NCI-H510A treated with DMSO at 0.1 percent for 48 hours (cell line): ENCODE data around the gene SLC31A1.
"Not testable (repeated sequence)": the region's sequence is repeated elsewhere in the genome, so short reads cannot be mapped to it uniquely, and the experiment has no call there.

Experiments used
- DNase-seq: peaks from one replicate; lab custom pipeline; 2025; lab: John Stamatoyannopoulos, UW

Gene SLC31A1

GRCh38 chr9:113266174-113266573, 44.8 kb downstream of the SLC31A1 start:
- no peak for DNase-seq

- DNase-seq: no peak
These were observed 46.7 kb downstream of the SLC31A1 start for GRCh38 chr9:113267911-113268566.

DNA sequence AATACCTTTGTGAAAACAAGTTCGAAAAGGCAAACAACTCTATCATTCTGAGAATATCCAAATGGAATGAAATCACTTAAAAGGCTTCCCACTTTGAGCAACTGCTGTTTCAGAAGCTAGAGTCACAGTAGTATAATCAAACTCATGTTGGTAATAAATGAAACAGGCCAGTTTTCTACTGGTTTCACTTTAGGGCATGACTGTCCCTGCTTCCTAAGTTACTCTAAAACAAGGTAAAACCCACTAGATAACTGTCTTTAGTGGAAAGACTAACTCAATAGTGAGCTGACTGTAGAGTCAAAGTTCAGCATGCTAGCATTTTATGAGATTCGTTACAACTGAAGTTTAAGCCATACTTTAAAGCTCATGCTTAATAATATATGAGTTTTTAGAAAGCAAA, 48.0 kb downstream of the SLC31A1 start:
- DNase-seq: no peak

DNA sequence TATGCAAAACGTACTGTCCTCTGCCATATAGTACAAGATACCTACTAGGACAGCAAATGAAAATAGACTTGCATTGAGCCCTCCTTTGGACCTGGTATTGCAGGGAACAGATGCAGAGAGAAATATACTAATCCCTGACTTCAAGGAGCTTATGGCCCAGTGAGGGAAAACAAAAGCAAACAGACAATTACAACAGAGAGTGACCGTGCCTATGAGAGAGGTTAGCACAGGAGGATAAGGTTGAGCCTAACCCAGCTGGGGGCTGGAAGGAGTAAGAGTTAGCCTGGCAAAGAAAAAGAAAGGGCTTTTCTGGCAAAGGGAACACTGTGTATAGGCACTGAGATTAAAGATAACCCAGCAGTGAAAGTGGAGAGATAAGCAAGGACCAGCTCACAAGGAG, 48.5 kb downstream of the SLC31A1 start:
- no peak for DNase-seq

DNA sequence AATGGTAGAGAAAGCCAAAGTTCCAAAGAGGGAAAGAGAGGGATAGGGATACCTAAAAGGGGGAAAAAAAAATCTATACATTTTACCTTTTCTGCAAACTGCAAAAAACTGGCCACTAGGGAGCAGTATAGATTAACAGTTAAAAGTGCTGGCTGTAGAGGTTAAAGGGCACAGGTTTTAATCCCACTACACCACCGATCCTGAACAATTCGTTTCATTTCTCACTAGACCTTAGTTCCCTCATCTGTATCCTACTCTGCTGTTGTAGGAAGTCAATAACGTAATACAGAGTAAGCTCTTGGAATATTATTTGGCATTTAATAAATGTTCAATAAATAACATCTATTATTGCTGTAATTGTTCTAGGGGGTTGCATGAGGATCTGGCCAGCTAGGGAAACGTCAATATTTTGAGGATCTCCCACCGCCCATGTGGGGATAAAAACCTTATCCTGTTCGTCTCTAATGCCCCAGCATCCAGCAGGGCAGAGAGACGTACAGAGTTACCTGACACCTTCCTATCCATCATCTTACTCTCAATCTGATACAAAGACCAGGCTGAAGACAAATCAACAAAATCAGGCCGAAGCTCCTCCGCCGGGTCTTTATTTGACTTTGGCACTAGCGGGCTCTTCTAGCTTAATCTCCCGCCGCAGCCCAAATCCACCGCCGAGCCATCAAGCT, 53.3 kb downstream of the SLC31A1 start:
- DNase-seq: peak; percentile 86

GRCh38 chr9:113275157-113276131, 54.1 kb downstream of the SLC31A1 start, which contains the start of the genes CDC26 and PRPF4:
Gene CDC26 (minus strand): TSS chr9:113275572. CDS start chr9:113272507, 3,065 bp downstream.
Gene PRPF4 (plus strand): TSS chr9:113275658. CDS start chr9:113275744, 86 bp downstream.
- peak; percentile 97 for DNase-seq

GRCh38 chr9:113278840-113279239, 57.5 kb downstream of the SLC31A1 start:
- no peak for DNase-seq

DNA sequence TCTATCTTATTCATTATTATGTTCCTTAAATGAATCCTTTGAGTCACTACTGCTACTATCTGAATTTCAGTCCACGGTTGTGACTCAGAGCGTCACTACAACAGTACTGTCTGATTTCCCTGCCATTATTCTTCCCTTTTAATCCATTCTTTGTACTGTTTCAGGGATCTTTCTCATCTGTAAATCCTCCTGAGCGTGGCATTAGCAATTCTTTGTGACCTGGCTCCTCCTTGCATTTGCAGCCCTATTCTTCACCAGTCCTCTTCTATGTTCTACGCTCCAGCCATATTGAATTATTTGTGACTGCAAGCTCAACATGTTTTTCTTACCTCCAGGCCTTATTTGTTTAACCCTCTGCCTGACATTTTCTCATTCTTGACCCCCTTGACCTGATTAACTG, 60.0 kb downstream of the SLC31A1 start:
- DNase-seq: no peak

GRCh38 chr9:113289091-113289490, 67.7 kb downstream of the SLC31A1 start:
- no peak for DNase-seq

DNA sequence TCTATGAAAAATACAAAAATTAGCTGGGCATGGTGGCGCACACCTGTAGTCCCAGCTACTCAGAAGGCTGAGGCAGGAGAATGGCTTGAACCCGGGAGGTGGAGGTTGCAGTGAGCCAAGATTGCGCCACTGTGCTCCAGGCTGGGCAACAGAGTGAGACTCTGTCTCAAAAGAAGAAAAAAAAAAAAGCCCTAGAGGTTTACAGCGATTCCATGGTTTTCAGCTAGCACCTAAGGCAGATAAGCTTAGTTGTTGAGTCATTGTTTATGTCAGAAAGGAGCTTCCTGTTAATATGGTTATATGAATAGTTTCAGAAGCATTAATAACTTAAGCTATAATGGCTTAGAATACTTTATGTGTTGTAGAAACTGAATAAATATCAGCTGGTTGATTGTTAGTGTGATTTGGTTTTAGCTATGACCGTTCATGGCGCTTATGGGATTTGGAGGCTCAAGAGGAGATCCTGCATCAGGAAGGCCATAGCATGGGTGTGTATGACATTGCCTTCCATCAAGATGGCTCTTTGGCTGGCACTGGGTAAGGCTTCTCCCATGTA, 68.8 kb downstream of the SLC31A1 start:
- DNase-seq: no peak

GRCh38 chr9:113293285-113293878, 72.0 kb downstream of the SLC31A1 start:
- no peak for DNase-seq

- DNase-seq: not testable (repeated sequence)
These were observed 74.9 kb downstream of the SLC31A1 start for GRCh38 chr9:113296247-113296646.

DNA sequence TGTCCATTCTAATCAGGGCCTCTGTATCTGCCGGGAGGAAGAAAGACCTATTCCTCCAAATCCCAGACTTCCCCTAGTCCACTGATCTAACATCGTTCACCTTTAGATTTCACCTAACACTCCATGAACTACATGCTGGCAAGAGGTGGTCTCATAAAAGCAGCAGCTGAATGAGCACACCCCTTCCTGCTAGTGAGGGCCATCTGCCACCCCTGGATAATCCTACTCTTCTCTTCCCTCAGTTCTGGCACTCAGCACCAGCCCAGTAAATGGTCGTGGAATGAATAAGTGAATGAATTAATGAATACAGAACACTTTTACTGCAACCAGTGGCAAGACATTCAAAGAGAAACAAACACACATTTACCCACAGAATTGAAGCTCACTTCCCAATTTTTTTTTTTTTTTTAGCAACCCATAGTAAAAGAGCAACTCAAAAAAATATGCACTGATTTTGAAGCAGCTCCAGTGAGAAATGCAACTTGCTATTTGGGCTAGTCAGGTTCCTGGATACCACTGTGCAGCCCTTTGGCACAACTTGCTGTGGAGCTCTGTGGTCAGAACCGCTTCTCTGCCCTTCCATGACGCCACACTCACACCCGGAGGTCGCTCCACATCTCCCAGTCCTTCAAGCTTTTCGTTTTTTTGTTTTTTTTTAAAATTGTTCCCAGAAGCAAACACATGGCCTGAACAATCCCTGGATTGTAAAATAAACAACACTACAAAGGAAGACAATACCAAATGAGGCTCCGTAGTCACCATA, 75.6 kb downstream of the SLC31A1 start:
- DNase-seq: no peak

- no peak for DNase-seq
These were observed 77.0 kb downstream of the SLC31A1 start for GRCh38 chr9:113298311-113298710.

DNA sequence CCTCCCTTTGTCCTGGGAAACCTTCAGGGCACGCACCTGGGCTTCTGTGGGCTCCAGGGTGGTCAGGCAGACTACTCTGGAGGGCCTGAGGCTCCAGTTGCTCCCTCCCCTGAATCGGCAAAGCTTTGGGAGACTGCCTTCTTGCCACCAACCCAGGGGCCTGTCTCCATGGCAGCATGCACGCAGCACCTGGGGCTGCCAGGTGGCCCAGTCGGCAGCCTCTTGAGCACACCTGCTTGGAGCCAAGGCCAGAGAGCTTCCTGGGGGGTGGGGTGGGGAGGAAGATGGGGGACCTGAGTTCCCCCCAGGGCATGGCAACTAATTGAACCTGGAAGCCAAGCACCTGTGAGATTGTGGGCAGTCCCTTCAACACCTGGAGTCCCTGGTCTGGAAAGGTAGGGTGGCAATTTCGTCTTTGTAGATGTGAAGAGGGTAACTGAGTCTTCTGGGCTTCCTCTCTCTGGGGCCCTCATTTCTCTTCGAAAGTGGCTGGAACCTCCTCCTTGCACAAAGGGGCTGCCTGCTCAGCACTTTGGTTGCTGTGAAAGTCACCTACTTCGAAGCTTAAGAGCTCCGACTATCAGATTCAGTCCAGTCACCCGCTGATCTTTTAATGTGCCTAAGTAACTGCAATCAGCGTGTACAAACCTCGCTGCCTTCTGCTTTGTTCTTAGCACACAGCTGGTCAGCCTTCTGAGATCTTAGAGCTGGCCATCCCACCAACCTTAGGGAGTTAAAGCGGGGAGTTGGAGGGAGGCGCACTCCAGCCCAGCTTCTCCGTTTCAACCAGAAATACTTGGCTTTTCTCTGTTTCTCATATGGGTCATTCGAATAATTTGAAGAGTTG, 77.8 kb downstream of the SLC31A1 start:
- DNase-seq: peak; percentile 99

- DNase-seq: peak; percentile 84
These were observed 78.5 kb downstream of the SLC31A1 start for GRCh38 chr9:113299800-113300292.

- DNase-seq: no peak
These were observed 80.2 kb downstream of the SLC31A1 start for GRCh38 chr9:113301548-113301947.

DNA sequence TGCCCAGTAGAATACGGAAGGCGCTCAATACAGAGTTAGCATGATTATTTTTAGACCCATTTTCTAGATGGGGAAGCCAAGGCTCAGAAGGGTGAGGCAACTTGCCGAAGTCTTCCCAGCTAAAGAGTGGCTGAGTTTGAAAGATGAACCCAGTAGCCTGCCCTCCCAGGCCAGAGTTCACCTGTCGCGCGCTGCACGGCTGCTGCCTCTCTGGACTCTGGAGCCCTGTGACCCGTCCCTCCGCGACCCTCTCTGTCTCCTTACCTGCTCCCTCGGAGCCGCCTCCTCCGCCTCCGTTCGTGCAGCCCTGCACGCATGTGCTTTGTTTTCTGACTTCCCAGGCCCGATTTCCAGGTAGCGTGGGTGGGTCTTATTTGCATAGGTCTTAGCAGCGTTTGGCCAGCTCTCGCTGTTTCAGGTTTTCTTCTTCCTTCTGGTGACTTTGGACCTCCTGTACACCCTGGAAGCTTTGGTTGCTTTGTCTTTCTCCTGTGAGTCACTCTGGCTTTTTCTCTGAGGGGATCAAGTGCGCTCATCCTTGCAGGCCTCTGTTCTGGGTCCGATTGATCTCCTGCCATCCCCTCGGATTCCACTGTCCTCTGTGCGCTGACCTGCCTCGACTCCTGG, 81.6 kb downstream of the SLC31A1 start, which contains the start of gene RNF183:
RNF183 (minus strand) TSS at position 585 of the 627 bp plus-strand sequence. CDS start 5,192 bp downstream, outside the sequence.
- no peak for DNase-seq

DNA sequence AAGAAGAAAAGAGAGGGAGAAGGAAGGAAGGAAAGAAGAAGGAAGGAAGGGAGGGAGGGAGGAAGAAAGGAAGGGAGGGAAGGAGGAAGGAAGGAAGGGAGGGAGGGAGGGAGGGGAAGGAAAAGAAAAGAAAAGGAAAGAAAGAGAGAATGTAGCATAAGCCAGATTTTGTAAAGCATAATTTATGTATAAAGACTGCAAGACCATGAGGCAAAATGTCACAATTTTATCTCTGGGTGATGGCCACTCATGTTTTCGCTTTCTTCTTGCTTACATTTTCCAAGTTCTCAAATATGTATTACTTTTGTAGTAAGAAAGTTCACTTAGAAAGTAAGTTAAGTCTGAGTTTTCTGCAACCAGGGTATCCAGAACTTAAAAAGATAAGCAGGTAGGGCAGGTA, 85.2 kb downstream of the SLC31A1 start:
- no peak for DNase-seq
